Pulmonary artery endothelial cell (primary cell): Measurements from ENCODE around the gene FLYWCH2. TPM values are rescaled to one million over a fixed set of nuclear protein-coding genes. Genes with fewer than 3 reads are reported as not detected.

Experiments
- DNase-seq: peaks from one replicate; pipeline ENCODE4 v3.0.0-alpha.2; 2011; ENCODE audit warnings: low read depth, low spot score
- total RNA-seq: library from RNA; depleted of rRNA; stranded (reverse); fragments of >200 nt; gene quantifications from 2 replicates; pipeline ENCODE4 v1.2.3, GENCODE V29; 2014

The FLYWCH2 gene
- total RNA-seq, 1 donor from 2014 or later, result 49.6 TPM

DNA sequence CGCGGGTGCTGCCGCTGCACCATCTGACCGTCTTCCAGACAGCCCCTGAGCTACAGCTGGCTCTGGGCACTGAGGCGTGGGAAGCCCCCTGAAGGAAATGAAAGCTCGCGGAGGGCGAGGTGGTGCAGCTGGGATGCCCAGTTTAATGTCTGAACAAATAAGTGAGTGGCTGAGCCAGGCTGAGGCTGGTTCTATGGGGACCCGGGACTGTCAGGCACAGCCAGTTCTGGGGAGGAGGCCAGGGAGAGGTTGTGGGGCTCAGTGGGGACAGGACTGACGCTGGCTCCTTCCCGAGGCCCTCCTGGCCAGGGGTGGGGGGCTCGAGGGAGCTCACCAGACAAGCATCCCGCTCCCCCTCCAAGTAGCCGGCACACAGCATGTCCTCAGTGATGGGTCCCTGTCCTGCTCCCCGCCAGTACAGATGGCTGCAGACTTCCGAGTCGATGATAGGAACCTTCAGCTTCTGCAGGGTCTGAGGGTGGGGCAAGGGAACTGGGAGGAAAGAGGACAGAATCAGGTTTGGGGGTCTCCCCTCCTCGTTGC lies 29.4 kb upstream of the FLYWCH2 start:
- DNase-seq, result no peak

GRCh38 chr16:2854700-2855309 lies 28.2 kb upstream of the FLYWCH2 start:
- DNase-seq, result no peak

- no peak for DNase-seq
Measured at GRCh38 chr16:2855536-2855935, 27.5 kb upstream of the FLYWCH2 start.

DNA sequence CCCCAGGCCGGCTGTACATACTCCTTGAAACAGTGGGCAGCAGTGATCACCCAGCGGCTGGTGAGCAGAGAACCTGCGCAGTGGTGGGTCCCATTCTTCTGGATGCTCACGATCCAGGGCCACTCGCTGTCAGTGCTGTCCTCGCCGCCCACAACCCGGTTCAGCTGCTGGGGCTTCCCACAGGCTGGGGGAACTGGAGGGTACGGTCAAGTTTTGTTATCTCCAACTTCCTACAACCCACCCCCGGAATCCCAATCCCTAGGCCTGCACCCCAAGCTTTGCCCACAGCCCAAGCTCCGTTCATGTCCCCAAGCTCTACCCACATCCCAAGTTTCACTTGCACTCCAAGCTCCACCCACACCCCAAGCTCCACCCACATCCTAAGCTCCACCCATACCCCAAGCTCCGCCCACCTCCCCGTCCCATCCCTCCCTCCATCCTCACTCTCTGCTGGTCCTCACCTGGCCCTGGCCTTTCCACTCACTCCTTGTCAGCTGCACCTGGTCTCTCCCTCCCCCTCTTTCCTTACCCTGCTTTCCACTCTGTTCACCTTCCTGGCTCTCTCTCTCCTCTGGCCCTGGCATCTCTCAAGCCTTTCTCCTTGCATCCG lies 26.8 kb upstream of the FLYWCH2 start:
- DNase-seq, result no peak

DNA sequence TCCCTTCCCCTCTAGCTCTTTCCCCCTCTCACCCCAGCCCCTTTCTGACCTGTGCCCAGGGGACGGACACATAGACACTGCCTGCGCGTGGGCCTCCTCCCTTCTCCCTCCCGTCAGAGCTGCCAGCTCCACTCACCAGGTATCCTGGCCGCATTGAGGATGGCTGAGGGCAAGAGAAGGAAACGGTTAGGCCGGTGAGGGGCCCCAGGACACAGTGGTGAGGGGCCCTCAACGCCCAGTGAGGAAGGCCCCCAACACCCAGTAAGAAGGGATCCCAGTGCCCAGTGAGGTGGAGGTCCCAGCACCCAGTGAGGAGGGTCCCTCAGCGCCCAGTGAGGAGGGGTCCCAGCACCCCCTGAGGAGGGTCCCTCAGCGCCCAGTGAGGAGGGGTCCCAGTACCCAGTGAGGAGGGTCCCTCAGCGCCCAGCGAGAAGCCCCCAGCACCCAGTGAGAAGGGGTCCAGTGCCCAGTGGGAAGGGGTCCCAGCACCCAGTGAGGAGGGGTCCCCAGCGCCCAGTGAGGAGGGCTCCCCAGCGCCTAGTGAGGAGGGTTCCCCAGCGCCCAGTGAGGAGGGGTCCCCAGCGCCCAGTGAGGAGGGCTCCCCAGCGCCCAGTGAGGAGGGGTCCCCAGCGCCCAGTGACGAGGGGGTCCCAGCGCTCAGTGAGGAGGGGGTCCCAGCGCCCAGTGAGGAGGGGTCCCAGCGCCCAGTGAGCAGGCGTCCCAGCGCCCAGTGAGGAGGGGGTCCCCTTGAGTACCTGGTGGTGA lies 26.1 kb upstream of the FLYWCH2 start:
- no peak for DNase-seq

DNA sequence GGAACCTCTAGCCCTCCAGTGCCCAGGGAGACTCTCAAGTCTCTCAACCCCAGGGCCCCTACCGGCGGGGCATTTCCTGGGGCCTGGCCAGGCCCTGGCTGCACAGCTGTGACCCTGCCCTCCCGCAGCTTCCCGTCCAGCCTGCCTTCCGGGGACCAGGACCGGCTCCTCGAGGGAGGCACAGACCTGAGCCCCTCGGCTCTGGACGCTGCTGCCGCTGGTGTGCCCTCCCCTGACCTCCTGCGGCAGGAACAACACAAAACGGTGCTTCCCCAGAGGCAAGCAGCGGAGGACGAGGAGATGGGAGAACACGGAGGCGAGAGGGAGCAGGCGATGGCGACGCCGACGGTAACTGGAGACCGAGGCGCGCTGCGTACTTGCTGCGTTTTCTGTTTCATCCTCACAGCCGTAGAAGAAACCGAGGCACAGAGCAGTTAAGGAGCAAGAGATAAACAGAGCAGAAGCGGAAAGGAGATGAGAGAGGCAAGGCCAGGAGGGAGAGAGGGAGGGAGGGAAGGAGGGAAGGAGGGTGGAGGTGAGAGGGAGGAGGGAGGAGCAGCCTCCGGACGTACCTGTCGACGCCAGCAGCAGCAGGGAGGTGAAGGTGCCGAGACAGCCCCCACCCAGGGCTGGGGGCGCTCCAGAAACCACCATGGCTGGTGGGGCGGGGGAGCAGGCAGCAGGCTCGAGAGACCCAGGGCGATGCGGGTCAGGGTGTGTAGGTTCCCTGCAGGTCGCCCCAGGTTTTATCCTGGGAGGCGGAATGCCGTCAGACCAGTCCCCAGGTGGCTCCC lies 25.4 kb upstream of the FLYWCH2 start, which contains the start of gene PRSS22:
Gene PRSS22 (minus strand): TSS at position 720 of the 794 bp plus-strand sequence. CDS start 66 bp downstream, at position 654.
- no peak for DNase-seq

DNA sequence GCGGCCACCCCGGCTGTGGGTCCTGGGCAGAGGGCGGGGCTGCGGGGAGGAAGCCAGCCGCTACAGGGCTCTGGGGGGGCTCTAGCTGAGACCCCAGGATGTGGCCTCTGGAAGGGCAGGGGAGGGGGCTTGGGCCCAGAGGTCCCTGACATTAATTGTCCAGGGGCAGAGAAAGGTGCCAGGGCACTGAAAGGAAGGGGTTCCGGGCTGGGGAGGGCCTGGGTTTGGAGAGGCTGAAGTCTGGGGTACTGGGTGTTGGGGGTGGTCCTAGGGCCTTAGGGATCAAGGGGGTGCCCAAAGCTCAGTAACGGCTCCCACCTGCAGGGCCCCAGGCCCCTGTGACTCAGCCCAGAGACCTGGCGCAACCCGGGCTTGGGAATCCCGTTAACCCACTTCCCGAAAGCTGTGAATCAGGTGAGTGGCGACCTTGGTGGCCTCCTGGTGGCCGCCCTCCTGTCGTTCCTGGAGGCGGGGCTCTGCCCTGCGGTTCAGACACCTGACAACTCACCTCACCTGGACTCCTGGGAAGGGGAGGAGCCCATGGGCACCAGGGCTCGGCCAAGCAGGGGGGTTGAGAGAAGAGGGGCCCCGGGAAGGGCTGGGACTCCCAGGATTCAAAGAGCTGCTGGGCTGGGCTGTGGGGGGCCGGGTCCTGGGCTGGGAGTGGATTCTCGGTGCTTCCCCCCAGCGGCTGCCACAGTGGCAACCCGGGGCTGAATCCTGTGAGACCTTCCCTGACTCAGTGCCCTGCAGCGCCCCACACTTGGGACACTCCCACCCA lies 24.6 kb upstream of the FLYWCH2 start:
- no peak for DNase-seq

GRCh38 chr16:2859686-2860265 lies 23.2 kb upstream of the FLYWCH2 start:
- DNase-seq, result no peak

GRCh38 chr16:2860826-2861567 lies 22.0 kb upstream of the FLYWCH2 start:
- DNase-seq, result no peak

DNA sequence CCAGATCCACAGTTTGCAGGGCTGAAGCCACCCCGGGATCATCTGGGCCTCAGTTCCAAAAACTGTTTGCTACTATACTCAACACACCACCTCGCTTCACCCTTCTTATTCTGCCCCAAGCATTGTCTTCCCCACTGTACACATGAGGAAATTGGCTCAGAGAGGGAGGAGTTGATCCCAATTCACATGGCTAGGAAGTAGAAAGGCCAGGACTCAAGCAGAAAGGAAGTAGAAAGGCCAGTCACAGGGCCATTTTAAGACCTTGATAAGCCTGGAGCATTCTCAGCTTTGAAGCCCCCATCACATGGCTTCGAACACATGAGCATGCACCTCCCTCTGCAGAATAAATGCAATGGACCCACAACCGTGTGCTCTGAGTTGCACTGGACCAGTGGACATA lies 17.4 kb upstream of the FLYWCH2 start:
- no peak for DNase-seq

GRCh38 chr16:2866431-2866830 lies 16.6 kb upstream of the FLYWCH2 start:
- no peak for DNase-seq

- DNase-seq, result no peak
Measured at GRCh38 chr16:2867661-2867986, 15.4 kb upstream of the FLYWCH2 start.

DNA sequence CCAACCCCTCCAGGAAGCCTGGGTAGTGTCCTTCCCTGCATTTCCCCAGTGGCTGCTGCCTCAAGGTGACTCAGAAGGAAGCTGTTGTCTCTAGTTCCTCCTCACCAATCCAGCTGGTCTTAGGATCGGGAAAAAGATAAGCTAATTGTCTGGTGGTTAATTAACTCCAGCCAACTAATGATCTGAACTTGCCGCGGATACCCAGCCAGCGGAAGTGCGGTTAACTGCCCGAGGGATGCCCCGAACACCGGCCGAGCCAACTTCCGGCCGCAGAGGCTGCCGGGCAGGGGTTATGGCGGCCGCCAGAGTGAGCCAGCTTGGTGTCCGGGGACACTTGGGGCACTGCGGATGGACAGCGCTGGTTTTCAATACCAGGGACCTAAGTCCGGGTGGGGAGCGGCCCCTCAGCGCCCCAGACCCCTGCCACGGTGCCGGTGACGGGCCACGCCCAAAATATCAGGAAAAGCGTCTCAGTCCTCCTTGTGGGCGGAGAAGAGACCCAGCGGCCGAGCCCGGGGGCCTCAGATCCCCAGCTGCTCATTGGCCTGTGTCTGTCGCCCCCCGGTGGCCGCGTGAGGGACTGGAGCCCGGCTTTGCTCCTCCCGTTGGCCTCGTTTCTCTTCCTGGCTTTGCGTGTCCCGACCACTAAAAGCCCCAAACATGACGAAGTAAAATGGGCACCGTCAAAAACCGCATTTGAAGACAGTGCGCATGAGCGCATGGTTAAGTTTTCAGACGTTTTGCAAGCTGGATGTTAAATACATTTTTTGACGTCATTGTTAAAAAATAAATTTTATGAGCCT lies 14.8 kb upstream of the FLYWCH2 start:
- DNase-seq, result peak; percentile 71

- no peak for DNase-seq
Measured at GRCh38 chr16:2871926-2872325, 11.1 kb upstream of the FLYWCH2 start.

DNA sequence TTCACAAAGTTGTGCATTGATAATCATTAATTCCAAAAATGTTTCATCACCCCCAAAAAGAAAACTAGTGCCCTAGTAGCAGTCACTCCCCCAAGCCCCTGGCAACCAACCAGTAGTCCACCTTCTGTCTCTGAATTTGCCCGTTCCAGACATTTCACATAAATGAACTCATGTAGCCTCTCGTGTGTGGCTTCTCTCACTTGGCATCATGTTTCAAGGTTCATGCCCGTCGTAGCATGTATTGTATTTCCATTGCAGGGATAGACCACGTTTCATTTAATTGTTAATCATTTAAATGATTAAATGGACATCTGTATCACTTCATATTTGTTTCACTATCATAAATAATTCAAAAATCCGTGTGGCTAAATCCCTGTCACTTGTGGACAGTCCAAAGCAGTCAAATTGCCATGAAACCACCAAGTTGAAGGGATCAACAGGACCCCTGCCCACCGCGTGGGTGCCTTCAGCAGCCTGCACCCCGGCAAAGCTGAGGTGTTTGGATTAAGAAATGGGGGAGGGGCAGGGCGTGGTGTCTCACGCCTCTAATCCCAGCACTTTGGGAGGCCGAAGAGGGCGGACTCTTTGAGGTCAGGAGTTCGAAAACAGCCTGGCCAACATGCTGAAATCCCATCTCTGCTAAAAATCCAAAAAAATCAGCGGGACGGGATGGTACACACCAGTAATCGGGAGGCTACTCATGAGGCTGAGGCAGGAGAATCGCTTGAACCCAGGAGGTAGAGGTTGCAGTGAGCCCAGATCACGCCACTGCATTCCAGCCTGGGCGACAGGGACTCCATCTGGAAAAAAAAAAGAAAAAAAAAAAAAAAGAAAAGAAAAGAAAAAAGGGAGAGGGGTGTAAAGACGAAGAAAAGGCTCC lies 8.7 kb upstream of the FLYWCH2 start:
- no peak for DNase-seq

DNA sequence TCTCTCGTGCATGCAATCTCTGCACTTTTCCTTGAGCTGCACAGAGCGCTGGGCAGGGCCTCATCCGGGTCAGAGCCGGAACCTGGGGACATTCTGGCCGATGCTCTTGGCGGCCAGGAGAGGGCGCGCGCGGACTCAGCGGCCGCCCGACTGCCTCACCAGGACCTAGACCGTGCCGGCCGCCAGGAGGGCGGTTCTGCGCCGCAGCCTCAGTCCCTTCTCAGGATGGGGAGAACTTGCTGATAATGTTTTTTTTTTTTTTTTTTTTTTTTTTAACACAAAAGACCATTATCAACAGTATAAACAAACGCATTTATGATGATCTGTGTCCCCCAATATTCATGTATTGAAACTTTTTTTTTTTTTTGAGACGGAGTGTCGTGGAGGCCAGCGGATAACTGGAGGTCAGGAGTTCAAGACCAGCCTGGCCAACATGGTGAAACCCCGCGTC lies 8.1 kb upstream of the FLYWCH2 start:
- DNase-seq, result no peak

- DNase-seq, result no peak
Measured at GRCh38 chr16:2879854-2880508, 3.0 kb upstream of the FLYWCH2 start.
